ENCODE data around the gene ZNF672.

The ZNF672 gene

DNA sequence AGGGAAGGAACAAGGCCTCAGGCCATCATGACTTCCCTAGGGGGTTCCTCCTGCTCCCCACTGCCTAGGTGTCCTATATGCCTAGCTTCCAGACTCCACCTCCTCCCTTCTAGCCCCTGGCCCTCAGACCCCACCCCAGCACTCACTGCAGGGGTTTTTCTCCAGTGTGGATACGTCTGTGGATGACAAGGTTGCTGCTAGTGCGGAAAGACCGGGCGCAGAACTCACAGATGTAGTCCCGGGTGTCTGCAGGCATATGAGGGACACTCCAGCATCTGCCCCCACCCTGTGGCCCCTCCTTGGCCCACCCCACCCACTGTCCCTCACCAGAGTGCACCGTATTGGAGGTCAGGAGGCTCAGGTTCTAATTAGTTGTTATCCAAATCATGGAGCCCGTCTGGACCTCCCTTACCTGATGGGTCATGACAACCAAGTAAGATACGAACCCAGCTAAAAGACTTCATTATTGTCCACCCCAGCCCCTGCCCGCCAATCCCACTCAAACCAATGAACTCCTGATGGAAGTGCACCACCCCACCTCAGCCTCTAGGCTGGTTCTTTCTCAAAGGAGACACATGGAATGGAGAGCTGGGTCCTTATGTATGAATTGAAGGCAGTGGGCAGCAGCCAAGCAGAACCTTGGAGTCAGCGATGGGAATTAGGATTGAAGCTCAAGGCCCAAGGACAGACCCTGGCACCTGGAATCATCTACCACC is 12.7 kb downstream of the ZNF672 start:
- TF ChIP-seq, protein P1, sequence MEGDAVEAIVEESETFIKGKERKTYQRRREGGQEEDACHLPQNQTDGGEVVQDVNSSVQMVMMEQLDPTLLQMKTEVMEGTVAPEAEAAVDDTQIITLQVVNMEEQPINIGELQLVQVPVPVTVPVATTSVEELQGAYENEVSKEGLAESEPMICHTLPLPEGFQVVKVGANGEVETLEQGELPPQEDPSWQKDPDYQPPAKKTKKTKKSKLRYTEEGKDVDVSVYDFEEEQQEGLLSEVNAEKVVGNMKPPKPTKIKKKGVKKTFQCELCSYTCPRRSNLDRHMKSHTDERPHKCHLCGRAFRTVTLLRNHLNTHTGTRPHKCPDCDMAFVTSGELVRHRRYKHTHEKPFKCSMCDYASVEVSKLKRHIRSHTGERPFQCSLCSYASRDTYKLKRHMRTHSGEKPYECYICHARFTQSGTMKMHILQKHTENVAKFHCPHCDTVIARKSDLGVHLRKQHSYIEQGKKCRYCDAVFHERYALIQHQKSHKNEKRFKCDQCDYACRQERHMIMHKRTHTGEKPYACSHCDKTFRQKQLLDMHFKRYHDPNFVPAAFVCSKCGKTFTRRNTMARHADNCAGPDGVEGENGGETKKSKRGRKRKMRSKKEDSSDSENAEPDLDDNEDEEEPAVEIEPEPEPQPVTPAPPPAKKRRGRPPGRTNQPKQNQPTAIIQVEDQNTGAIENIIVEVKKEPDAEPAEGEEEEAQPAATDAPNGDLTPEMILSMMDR (conservative IDR thresholded peaks at IDR 0.05; ENCODE audit: low read length) = no peak
- DNase-seq (ENCODE audit: low read depth) = no peak
- no peak overlapping the region for H3K4me3 ChIP-seq (ENCODE audit: low read length)

DNA sequence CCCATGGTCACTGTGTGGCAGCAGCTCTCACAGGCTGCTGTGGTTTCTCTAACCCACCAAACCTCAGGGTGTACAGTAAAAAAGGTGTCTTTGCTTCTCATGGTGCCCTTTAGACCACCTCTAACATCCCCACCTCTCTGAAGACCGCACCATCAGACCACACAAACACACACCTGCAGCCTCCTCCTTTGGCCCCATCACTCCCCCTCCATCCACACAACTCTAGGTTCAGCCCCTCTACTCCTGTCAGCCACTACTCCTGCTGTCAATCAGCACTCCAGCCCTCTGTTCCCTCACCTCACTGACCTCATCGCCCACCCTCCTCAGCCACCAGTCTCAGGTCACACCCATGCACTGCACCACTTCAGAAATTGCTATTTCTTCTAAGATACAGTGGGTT is 13.4 kb downstream of the ZNF672 start:
- no peak for DNase-seq (ENCODE audit: low read depth)
- TF ChIP-seq, protein P1 (conservative IDR thresholded peaks at IDR 0.05; ENCODE audit: low read length) = no peak
- H3K4me3 ChIP-seq (ENCODE audit: low read length) = no peak overlapping the region

DNA sequence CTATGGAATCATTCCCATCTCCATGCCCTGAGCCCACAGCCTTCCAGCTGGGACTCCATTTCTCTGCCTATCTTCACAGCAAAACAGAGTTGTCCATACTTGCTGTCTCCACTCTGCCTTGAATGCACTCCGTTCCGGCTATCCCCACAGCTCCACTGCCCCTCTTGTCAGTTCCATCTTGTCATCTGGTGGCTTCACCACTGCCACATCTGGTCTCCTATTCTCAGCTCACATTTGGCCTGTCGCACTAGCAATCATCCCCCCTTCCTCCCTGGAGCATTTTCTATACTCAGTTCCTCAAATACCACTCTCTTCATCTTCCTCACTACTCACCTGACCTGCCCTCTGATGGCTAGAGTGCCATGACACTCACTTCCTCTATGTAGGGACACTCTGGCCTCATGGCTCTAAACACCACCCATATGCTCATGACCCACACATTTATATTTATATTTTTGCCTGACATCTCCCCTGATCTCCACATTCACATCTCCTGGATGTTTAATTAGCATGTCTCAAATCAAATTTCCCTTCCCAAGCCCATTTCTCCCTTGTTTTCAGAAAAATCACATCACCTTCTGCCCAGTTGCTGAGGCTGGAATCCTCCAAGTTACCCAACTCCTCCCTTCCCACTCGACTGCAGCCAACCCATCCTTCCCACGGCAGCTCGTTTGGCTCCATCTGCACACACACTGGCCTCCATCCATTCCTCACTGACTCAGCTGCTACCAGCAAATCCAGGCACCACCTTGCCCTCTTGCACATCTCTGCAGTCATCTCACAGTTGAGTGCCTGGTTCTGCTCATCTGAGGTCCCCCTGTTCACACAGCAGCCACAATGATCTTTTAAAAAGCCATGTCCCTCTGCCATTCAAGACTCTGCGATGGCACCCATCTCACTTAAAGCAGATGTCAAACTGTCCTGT is 14.7 kb downstream of the ZNF672 start:
- H3K4me3 ChIP-seq (ENCODE audit: low read length) = no peak overlapping the region
- DNase-seq (ENCODE audit: low read depth) = peak; percentile 88
- TF ChIP-seq, protein P1 (conservative IDR thresholded peaks at IDR 0.05; ENCODE audit: low read length) = no peak

DNA sequence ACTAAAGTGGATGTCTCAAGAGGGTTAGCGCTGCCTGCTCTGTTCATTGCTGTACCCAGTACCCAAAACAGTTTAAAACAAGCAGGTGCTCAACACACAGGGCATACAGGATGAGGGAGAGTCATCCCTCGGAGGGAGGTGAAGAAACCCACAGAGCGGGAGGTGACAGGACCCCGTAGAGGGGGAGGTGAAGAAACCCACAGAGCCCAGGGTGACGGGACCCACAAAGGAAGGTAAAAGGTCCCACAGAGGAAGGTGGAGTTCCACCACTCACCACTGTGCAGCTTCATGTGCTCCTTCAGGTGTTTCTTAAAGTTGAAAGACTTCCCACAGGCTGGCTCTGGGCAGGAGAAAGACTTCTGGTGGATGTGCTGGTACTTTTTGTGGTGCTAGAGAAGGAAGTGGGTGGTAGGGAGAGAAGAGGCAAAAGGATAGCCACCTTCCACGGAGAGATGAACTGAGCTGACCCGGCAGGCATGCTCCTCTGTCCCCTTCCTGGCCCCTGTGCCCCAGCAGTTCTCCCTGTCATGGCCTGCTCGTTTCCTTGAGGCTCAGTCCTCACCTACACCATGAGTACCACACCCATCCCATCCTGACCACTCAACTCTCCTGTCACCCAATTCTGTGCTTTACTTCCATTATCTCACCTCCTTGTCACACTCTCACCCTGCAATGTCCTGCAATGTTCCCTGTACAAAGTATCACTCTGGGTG is 15.8 kb downstream of the ZNF672 start:
- TF ChIP-seq, protein P1 (conservative IDR thresholded peaks at IDR 0.05; ENCODE audit: low read length) = no peak
- no peak for DNase-seq (ENCODE audit: low read depth)
- no peak overlapping the region for H3K4me3 ChIP-seq (ENCODE audit: low read length)

DNA sequence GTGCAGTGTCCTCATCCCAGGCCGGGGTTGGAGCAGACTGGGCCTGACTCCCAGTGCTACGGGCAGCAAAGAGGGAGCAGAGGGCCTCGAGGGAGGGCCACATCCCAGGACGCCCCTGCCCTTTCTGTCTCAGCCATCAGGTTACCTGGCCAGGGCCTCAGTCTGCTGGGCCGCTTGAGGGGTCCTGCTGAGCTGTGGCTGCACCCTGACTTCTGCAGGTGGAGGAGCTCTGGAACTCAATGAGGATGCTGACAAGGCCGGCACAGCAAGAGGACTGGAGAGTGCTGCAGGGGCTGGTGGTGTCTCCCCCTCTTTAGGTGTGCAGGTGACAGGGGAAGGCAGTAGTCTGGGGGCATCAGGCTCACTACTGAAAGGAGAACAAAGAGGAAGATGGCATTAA is 17.6 kb downstream of the ZNF672 start:
- no peak overlapping the region for H3K4me3 ChIP-seq (ENCODE audit: low read length)
- TF ChIP-seq, protein P1 (conservative IDR thresholded peaks at IDR 0.05; ENCODE audit: low read length) = no peak
- DNase-seq (ENCODE audit: low read depth) = no peak

DNA sequence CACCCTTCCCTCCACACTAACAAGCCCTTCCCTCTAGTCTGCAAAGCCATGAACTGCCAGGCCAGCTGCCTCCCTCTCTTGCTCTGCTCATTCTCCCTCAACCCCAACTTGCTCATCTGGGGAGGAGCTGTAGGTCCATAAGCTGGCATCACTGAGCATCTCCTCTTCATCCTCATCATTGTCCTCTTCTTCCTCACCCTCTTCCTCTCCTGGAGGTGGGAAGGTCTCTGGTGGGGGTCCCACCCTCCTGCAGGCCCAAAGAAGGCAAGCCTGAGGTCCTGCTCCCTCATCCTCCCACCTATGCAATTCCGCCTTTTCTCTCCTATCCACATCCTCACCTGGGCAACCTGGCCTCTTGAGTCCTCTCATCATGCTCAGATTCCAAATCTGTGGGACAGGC is 18.2 kb downstream of the ZNF672 start:
- TF ChIP-seq, protein P1 (conservative IDR thresholded peaks at IDR 0.05; ENCODE audit: low read length) = no peak
- no peak for DNase-seq (ENCODE audit: low read depth)
- H3K4me3 ChIP-seq (ENCODE audit: low read length) = no peak overlapping the region

Measured in AG10803 (cell line).